GM10266 (cell line): ENCODE results near the gene MYO1D.

Experiments used
- DNase-seq: peaks from one replicate; pipeline ENCODE4 v3.0.0; 2012; ENCODE audit errors: extremely low spot score
- CTCF ChIP-seq: IDR thresholded peaks from 2 replicates; pipeline ENCODE4 v1.5.1; 2012; ENCODE audit warnings: mild to moderate bottlenecking, low read depth; ENCODE audit not compliant: control insufficient read depth, insufficient read depth; ENCODE audit errors: missing control alignments

Gene MYO1D

GRCh38 chr17:32492648-32493289 lies 384.2 kb downstream of the MYO1D start:
- peak; percentile 39 for DNase-seq
- no peak for TF ChIP-seq CTCF

GRCh38 chr17:32492264-32492589 lies 384.7 kb downstream of the MYO1D start:
- DNase-seq: no peak
- no peak for TF ChIP-seq CTCF

- DNase-seq: peak; percentile 74
- TF ChIP-seq CTCF: no peak
Measured at GRCh38 chr17:32491371-32492263, 385.3 kb downstream of the MYO1D start.

- peak; percentile 57 for DNase-seq
- TF ChIP-seq CTCF: no peak
Measured at GRCh38 chr17:32490101-32490482, 386.8 kb downstream of the MYO1D start.

- TF ChIP-seq CTCF: no peak
- DNase-seq: peak; percentile 65
Measured at GRCh38 chr17:32489320-32490100, 387.4 kb downstream of the MYO1D start.

GRCh38 chr17:32488604-32489180 lies 388.2 kb downstream of the MYO1D start:
- DNase-seq: no peak
- no peak for TF ChIP-seq CTCF
